ENCODE measurements around the gene WDPCP. TPM values are rescaled to one million over a fixed set of nuclear protein-coding genes. Genes with fewer than 3 reads are reported as not detected.

WDPCP gene
- total and polyA plus RNA-seq, 2 of the 13 experiments (the other 11 are each of a cell fraction or from before 2014, with no cell fraction given): 2.9 to 5.2 TPM

GRCh38 chr2:63194175-63194574 is 394.1 kb downstream of the WDPCP start (continued):
- TF ChIP-seq THAP11 (CRISPR knock-in tag; IDR thresholded peaks at IDR 0.05): no peak; the same call in 1 of the 2 replicates
- TF ChIP-seq IRF1 (CRISPR knock-in tag; IDR thresholded peaks at IDR 0.05; ENCODE audit: low read depth): no peak
- TF ChIP-seq ZNF225 (CRISPR knock-in tag; IDR thresholded peaks at IDR 0.05): no peak
- TF ChIP-seq CSRNP2 (CRISPR knock-in tag; conservative IDR thresholded peaks at IDR 0.05; ENCODE audit: low read depth): no peak
- TF ChIP-seq MLX (CRISPR knock-in tag; IDR thresholded peaks at IDR 0.05): peak; percentile 31; the same call in 1 of the 2 replicates
- TF ChIP-seq ZNF788 (CRISPR knock-in tag; IDR thresholded peaks at IDR 0.05; ENCODE audit: borderline replicate concordance): no peak
- no peak for TF ChIP-seq ZNF572 (CRISPR knock-in tag; IDR thresholded peaks at IDR 0.05)
- no peak for TF ChIP-seq EEA1 (CRISPR knock-in tag; IDR thresholded peaks at IDR 0.05; ENCODE audit: borderline replicate concordance)
- no peak for TF ChIP-seq REL (CRISPR knock-in tag; conservative IDR thresholded peaks at IDR 0.05)
- no peak for TF ChIP-seq ZBTB37 (CRISPR knock-in tag; IDR thresholded peaks at IDR 0.05)
- peak; percentile 100 for TF ChIP-seq GATA4 (IDR thresholded peaks at IDR 0.05; ENCODE audit: borderline replicate concordance, low read depth)
- no peak for TF ChIP-seq RAD21 (CRISPR knock-in tag; IDR thresholded peaks at IDR 0.05)
- TF ChIP-seq ZNF562 (CRISPR knock-in tag; IDR thresholded peaks at IDR 0.05; ENCODE audit: borderline replicate concordance): no peak
- no peak for TF ChIP-seq ETV6 (CRISPR knock-in tag; conservative IDR thresholded peaks at IDR 0.05)
- no peak for TF ChIP-seq SP1 (IDR thresholded peaks at IDR 0.05)
- TF ChIP-seq SP1 (CRISPR knock-in tag; IDR thresholded peaks at IDR 0.05): no peak
- TF ChIP-seq PPARG (CRISPR knock-in tag; conservative IDR thresholded peaks at IDR 0.05): peak; percentile 96
- no peak for TF ChIP-seq ZNF256 (CRISPR knock-in tag; conservative IDR thresholded peaks at IDR 0.05)
- TF ChIP-seq ZNF567 (CRISPR knock-in tag; IDR thresholded peaks at IDR 0.05; ENCODE audit: borderline replicate concordance): no peak
- TF ChIP-seq HDAC6 (IDR thresholded peaks at IDR 0.05; ENCODE audit: low read depth, low read length): no peak
- TF ChIP-seq ARHGAP35 (CRISPR knock-in tag; IDR thresholded peaks at IDR 0.05; ENCODE audit: borderline replicate concordance): no peak
- TF ChIP-seq ZNF781 (CRISPR knock-in tag; IDR thresholded peaks at IDR 0.05; ENCODE audit: borderline replicate concordance, not compliant biosample characterization): no peak
- TF ChIP-seq NR0B2 (CRISPR knock-in tag; IDR thresholded peaks at IDR 0.05): no peak
- TF ChIP-seq GATAD2A (CRISPR knock-in tag; IDR thresholded peaks at IDR 0.05): peak; percentile 95
- TF ChIP-seq TBX2 (CRISPR knock-in tag; IDR thresholded peaks at IDR 0.05; ENCODE audit: borderline replicate concordance): no peak
- no peak; the same call in 1 of the 2 replicates for TF ChIP-seq SMAD3 (CRISPR knock-in tag; IDR thresholded peaks at IDR 0.05)
- no peak for TF ChIP-seq MAFG (CRISPR knock-in tag; IDR thresholded peaks at IDR 0.05)

Measured in HepG2 (cell line).